Stimulated activated CD8-positive, alpha-beta memory T cell treated with anti-CD3 and anti-CD28 coated beads, Interleukin-7, amount 100 ng/mL, for 24 hours (primary cell): Measurements from ENCODE around the gene PCYT1A.

Source experiments
- DNase-seq: peaks from one replicate; pipeline ENCODE4 v3.0.0-alpha.2; 2020; ENCODE audit warnings: low read depth

The PCYT1A gene

GRCh38 chr3:196236223-196236622 lies 51.3 kb downstream of the PCYT1A start:
- no peak for DNase-seq

DNA sequence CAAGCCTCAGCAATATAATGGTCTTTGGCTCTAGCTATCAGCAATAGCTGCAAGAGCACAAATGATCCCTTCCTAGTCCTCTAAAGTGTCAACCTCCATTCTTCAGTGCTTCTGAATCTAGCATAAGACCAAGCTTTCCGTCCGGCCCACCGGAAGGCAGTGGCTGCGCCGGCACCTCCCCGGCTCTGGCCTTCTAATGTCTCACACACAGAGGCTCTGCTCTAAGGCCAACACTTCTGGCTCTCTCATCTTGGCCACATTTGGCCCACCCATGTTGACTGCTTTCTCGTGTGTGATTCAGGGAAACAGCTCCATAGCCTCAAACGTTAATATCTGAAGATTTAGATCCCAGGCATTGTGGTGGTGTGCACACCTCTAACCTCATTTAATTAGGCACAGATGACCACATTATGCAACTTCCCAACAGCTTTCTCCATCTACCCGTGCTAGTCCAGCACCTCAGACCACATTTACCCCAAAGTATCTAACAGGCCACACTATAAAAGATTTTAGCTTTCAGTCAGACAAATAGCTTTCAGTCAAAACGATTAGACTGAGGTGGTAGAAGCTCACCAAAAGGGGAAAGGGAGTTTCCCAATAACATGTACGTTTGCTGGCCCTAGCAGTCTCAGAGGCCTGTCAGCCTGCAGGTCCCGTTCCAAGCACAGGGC lies 51.9 kb downstream of the PCYT1A start:
- DNase-seq = no peak

GRCh38 chr3:196232882-196233251 lies 54.7 kb downstream of the PCYT1A start:
- no peak for DNase-seq

- DNase-seq = no peak
Measured at GRCh38 chr3:196232154-196232881, 55.2 kb downstream of the PCYT1A start.

- DNase-seq = no peak
Measured at GRCh38 chr3:196227629-196228493, 59.7 kb downstream of the PCYT1A start.

GRCh38 chr3:196227121-196227561 lies 60.4 kb downstream of the PCYT1A start:
- no peak for DNase-seq

DNA sequence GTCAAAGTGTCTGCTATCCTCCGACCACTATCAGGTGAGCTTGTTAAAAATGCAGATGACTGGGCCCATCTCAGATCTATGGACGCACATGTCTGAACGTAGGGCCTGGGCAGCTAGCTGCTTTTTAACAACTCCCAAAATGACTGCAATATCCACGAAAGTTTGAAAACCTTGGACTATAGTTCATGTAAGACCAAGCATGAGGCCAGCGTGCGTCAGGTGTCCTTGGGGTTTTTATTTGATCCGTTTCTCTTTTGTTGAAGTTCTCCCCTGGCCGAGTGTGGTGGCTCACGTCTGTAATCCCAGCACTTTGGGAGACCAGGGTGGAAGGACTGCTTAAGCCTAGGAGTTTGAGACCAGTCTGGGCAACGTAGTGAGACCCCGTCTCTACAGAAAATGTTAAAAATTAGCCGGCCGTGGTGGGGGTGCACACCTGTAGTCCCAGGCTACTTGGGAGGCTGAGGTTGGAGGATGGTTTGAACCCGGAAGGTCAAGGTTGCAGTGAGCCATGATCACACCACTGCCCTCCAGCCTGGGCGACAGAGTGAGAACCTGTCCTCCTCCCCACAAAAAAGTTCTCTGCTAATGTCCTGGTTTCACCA lies 61.7 kb downstream of the PCYT1A start:
- no peak for DNase-seq

DNA sequence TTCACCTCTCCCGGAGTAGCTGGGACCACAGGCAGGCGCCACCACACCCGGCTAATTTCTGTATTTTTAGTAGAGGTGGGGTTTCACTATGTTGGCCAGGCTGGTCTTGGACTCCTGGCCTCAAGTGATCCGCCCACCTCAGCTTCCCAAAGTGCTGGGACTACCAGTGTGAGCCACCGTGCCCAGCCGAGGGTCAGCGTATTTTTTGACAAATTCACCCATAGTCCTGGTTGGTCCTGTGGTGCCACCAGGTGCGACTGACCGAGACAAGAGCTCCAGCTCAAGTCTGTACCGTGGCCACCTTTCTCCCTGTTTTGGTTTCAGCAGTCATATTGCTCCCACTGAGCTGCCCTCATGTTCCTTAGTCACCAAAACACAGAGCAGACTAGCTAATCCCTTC lies 62.4 kb downstream of the PCYT1A start:
- no peak for DNase-seq

DNA sequence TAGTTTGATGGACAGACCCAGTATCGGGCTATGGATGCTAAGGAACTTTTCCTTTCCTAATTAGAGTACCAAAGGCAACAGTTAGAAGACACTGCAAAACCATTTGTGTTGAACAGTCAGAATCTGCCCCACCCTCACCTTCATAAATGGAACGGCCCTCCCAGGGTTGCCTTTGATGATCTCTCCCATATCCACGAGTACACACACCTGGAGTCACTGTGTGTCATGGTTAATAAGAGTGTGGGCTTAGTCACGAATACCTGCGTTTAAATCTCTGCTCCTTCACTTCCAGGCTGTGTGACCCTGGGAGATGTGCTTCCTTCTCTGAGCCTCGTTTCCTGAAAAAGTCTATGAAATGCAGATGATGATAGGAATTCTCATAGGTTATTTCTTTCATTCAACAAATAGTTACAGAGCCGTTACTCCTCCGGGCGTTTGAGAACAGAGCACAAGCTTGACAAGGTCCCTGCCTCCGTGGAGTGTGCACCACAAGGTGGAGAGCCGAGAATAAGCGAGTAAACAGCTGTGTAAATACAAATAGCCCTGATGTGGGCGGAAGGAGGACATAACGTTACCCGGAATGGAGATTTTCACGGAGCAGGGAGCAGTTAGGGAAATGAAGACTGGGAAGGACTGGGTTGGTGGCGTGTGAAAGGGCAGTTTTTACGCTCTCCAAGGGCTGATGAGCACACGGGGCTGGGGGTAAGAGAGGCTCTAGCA lies 64.5 kb downstream of the PCYT1A start:
- DNase-seq = no peak

- DNase-seq = no peak
Measured at GRCh38 chr3:196220991-196221390, 66.5 kb downstream of the PCYT1A start.

- no peak for DNase-seq
Measured at GRCh38 chr3:196220587-196220986, 66.9 kb downstream of the PCYT1A start.

- DNase-seq = no peak
Measured at GRCh38 chr3:196219970-196220311, 67.6 kb downstream of the PCYT1A start.

DNA sequence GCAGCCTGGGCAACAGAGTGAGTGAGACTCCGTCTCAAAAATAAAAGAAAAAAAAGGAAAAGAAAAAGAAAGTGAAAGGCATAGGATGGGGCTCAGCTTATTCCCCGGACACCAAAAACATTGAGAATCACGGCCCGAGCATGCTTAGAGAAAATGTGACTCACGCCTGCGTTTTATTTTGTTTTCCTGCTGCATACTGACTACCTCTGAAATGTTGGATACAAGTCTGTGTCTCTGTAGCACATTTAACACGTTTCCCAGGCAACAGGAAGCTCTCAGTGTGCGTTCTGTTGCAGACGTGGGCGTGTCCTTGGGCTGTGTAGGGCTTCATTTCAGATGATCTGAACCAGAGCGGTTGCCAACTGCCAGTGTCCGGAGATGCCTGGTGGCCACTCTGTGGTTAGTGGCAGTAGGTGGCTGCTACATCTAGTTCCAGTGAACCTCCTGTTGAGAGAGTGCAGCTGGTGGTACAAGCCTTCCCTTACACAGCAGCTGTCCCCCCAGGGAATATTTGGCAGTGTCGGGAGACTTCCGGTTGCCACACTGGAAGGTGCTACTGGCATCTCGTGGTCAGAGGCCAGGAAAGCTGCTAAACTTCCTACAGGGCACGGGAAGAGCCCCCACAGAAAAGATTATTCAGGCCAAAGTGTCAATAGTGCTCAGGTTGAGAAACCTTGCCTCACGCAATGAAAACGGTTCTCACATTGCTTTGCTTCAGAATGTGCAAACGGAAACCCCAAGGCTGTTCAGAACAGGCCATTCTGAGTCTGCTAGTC lies 68.1 kb downstream of the PCYT1A start:
- DNase-seq = no peak

DNA sequence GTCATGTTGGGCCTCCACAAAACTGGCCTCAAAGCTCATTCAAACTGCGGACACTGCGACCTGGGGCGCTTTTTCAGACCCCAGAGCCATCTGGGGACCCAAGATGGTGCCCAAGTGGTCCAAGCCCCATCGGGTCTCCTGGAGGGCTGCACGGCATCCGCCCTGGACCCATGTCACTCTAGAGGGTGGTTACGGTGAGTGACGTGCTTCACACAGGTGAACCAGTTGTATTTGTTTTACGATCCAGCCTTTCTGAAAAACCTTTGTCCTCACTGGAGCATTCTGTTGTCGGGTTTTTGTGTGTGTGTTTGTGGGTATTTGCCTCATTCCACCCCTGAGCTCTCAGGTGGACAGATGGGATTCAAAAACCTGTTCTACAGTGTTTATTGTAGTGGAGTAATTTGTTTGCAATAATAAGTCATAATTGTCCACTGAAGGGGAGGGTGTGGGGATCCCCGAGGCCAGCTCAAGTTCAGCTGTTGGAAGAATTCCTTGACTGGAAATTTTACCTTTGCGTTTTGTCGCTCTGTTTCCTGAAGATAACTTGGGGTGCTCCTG lies 69.3 kb downstream of the PCYT1A start:
- DNase-seq = no peak

- DNase-seq = no peak
Measured at GRCh38 chr3:196217307-196218154, 70.0 kb downstream of the PCYT1A start.

GRCh38 chr3:196216681-196217211 lies 70.8 kb downstream of the PCYT1A start:
- no peak for DNase-seq

- DNase-seq = no peak
Measured at GRCh38 chr3:196216089-196216564, 71.4 kb downstream of the PCYT1A start, which contains the start of gene SLC51A. SLC51A (plus strand) TSS chr3:196216534; CDS start chr3:196216713, 179 bp downstream.

DNA sequence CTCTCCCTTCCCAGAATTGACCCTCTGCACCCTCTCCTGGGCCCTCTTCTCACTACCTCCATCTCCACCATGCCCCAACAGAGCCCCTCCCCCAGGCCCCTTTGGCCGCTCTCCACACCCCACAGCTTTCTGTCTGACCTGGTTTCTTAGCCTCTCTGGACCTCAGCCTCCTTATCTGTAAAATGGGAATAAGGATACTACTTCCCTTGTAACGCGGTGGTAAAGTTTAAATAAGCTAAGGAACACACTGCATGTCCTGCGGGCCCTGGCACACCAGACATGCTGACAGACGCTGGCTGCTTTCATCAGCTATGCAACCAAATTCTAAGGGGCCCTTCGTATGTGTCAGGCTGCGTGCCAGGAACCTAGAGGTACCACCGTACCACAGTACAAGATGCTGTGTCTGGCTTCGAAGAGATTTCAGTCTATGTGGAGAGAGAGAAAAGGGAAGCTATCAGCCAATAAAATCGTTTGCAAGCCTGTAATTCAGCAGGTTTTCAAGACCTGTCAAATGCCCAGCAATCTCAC lies 72.0 kb downstream of the PCYT1A start:
- DNase-seq = no peak
